Measurements from ENCODE around the gene KLK15.
"Not testable (repeated sequence)": the region's sequence is repeated elsewhere in the genome, so short reads cannot be mapped to it uniquely, and the experiment has no call there.

Gene KLK15

DNA sequence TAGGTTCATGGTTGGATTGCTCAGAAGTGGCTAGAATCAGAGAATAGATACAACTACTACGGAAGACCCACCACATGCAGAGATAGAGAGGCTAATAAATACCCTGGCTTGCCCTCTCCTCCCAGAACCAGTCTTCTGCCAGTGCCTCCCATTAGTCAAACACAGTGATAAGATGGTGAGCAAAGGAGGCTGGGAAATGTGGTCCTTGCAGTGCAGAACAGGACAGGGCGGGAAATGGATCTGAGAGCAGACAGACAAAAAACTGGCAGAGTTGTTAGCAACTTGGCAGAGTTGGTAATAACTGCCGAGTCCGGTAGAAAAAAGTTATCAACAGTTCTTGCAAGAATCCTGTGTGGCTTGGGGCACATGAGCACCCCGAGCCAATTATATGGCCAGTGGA is 18.5 kb downstream of the KLK15 start:
- TF ChIP-seq, protein P1, sequence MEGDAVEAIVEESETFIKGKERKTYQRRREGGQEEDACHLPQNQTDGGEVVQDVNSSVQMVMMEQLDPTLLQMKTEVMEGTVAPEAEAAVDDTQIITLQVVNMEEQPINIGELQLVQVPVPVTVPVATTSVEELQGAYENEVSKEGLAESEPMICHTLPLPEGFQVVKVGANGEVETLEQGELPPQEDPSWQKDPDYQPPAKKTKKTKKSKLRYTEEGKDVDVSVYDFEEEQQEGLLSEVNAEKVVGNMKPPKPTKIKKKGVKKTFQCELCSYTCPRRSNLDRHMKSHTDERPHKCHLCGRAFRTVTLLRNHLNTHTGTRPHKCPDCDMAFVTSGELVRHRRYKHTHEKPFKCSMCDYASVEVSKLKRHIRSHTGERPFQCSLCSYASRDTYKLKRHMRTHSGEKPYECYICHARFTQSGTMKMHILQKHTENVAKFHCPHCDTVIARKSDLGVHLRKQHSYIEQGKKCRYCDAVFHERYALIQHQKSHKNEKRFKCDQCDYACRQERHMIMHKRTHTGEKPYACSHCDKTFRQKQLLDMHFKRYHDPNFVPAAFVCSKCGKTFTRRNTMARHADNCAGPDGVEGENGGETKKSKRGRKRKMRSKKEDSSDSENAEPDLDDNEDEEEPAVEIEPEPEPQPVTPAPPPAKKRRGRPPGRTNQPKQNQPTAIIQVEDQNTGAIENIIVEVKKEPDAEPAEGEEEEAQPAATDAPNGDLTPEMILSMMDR (IDR thresholded peaks at IDR 0.05): no peak
- TF ChIP-seq ZFX (IDR thresholded peaks at IDR 0.05; ENCODE audit: borderline replicate concordance): no peak
- peak overlapping the region; percentile 93 for H3K27ac ChIP-seq

DNA sequence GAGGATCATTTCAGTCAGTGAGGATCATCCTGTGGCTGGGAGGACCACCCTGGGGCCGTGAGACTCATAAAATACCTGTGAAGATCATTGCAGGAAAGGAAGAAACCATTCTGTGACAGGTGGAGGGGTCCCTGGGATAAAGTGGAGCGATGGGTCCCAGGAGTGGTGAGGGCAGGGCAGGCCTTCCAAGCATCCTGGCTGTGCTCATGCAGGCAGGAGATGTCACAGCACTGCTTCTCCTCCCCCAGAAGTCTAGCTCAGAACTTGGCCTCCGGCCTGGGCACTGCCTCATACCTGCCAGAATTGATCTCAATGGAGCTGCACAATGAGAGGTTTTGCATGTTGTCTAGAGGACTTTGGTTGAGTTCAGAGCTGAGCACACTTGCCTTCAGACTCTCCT is 20.9 kb downstream of the KLK15 start:
- H3K27ac ChIP-seq: no peak overlapping the region
- TF ChIP-seq, protein P1 (IDR thresholded peaks at IDR 0.05): no peak
- TF ChIP-seq ZFX (IDR thresholded peaks at IDR 0.05; ENCODE audit: borderline replicate concordance): no peak

DNA sequence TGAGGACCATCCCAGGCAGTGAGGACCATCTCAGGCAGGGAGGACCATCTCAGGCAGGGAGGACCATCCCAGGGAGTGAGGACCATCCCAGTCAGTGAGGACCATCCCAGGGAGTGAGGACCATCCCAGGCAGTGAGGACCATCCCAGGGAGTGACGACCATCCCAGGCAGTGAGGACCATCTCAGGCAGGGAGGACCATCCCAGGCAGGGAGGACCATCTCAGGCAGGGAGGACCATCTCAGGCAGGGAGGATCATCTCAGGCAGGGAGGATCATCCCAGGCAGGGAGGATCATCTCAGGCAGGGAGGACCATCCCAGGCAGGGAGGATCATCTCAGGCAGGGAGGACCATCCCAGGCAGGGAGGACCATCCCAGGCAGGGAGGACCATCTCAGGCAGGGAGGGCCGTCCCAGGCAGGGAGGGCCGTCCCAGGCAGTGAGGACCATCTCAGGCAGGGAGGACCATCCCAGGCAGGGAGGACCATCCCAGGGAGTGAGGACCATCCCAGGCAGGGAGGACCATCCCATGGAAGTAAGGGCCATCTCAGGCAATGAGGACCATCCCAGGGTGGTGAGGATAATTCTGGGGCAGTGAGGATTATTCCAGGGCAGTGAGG is 21.6 kb downstream of the KLK15 start:
- H3K27ac ChIP-seq: not testable (repeated sequence)

- TF ChIP-seq, protein P1 (IDR thresholded peaks at IDR 0.05): no peak
- no peak for TF ChIP-seq ZFX (IDR thresholded peaks at IDR 0.05; ENCODE audit: borderline replicate concordance)
- H3K27ac ChIP-seq: no peak overlapping the region
These were observed 24.5 kb downstream of the KLK15 start for GRCh38 chr19:50808856-50809255.

DNA sequence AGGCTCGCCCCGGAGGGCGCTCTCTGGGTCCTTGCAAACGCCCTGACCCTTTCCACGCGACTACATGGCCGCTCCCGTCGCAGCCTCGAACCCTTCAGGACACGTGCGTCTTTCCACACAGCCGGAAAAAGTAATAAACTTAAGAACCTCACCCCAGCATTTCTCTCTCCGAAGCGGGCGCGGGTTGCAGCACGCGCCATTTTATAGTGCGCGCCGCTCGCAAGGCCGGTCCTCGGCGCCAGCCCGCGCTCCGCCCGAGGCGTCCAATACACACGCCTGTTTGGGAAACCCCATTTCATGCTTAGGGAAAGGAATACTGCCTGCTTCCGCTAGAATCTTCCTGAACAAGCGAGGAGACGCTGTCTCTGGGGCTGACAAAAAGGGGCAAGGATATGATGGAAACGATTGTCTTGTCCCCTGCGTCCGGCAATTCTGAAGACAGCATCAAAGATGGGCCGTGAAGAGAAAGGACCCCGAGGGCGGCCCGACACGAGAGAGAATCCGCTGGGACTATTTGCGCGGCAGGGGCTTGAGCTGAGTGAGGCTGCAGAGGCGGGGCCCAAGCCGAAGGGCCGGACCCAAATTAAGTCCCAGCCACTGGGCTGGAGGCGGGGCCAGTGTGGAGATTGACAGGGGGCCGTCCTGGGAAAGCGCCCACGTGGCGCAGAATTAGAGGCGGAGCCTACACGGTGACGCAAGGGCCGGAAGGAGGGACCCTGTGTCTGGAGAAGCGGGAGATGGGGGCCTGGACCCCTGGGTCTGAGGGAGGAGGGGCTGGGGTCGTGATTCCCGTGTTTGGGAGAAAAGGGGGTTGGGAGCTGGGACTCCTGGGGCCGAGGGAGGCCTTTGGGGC is 28.7 kb downstream of the KLK15 start:
- H3K27ac ChIP-seq: peak overlapping the region; percentile 98
- no peak for TF ChIP-seq ZFX (IDR thresholded peaks at IDR 0.05; ENCODE audit: borderline replicate concordance)
- TF ChIP-seq, protein P1 (IDR thresholded peaks at IDR 0.05): no peak

DNA sequence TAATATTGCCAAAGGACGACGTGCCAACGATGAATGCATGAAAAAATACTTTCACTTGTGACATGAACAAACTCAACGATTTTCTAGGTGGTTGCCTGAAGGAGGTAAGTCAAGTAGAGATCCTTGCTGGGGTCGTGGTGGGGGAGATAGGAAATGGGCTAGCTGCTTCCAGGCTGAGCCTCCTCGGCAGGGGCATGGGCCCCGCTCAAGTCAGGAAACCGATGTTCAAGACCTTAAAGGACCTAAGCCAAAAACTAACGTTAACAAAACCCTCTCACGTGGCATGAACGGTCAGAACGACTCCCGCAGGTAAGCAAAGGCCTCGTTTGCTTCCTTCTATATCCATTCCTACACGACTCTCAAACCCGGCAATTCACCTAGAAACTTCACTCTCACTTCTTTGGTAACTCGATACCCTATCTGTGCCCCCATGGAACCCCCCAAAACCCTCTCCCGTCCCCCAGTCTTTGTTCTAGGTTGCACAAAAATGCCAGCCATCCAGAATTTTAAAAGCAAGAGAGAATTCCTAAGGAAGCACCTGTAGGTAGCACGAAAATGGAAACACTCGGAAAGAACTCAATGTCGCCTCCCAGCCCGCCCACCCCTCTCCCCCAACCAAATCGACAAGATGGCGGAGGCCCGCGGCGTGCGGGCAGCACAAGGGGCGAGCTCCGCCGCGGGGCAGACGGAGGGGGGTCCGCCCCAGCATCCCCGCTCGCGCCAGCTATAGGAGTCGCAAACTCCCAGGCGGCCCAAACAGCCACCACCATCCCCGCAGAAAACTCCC is 29.5 kb downstream of the KLK15 start:
- TF ChIP-seq, protein P1 (IDR thresholded peaks at IDR 0.05): no peak
- TF ChIP-seq ZFX (IDR thresholded peaks at IDR 0.05; ENCODE audit: borderline replicate concordance): no peak
- peak overlapping the region; percentile 98 for H3K27ac ChIP-seq

GRCh38 chr19:50801107-50801506 is 32.3 kb downstream of the KLK15 start:
- TF ChIP-seq, protein P1 (IDR thresholded peaks at IDR 0.05): no peak
- TF ChIP-seq ZFX (IDR thresholded peaks at IDR 0.05; ENCODE audit: borderline replicate concordance): no peak
- peak overlapping the region; percentile 98 for H3K27ac ChIP-seq

Data from 22Rv1 (cell line).